Liver (tissue), 9 donors: ENCODE data around the gene PNKP. TPM values are rescaled to one million over a fixed set of nuclear protein-coding genes. Genes with fewer than 3 reads are reported as not detected.

ENCODE experiments used
- DNase-seq: peaks from one replicate; pipeline ENCODE4 v3.0.0-alpha.2; 2017; ENCODE audit warnings: low spot score
- H3K27ac ChIP-seq, 2 donors: one replicate each; pipeline ENCODE4 v1.7.0; 2013; ENCODE audit warnings: inconsistent platforms in 2 of 2, low read length in 2 of 2, control low read depth in 1 of 2, low read depth in 1 of 2, mild to moderate bottlenecking in 1 of 2
- H3K27me3 ChIP-seq, 4 donors: one replicate each; pipeline versions ENCODE4 v1.6.1 to v1.7.0; 2013; ENCODE audit warnings: low read length in 3 of 4, inconsistent platforms in 1 of 4, mild to moderate bottlenecking in 1 of 4, moderate library complexity in 1 of 4; ENCODE audit not compliant: control insufficient read depth in 4 of 4, insufficient read depth in 4 of 4
- H3K36me3 ChIP-seq, 4 donors: one replicate each; pipeline versions ENCODE4 v1.6.1 to v1.7.0; 2013; ENCODE audit warnings: low read length in 3 of 4, mild to moderate bottlenecking in 3 of 4, low read depth in 1 of 4, moderate library complexity in 1 of 4; ENCODE audit not compliant: control insufficient read depth in 4 of 4, insufficient read depth in 3 of 4
- H3K4me1 ChIP-seq, 4 donors: one replicate each; pipeline versions ENCODE4 v1.6.1 to v1.7.0; 2013; ENCODE audit warnings: low read length in 3 of 4, mild to moderate bottlenecking in 3 of 4, moderate library complexity in 1 of 4; ENCODE audit not compliant: control insufficient read depth in 4 of 4, insufficient read depth in 4 of 4
- H3K4me3 ChIP-seq, 3 donors: one replicate each; pipeline versions ENCODE4 v1.6.1 to v1.7.0; 2013; ENCODE audit warnings: low read length in 3 of 3, control low read depth in 1 of 3, low read depth in 1 of 3, mild to moderate bottlenecking in 1 of 3
- H3K9ac ChIP-seq, 2 donors: one replicate each; pipeline ENCODE4 v1.7.0; 2013; ENCODE audit warnings: low read length in 2 of 2, mild to moderate bottlenecking in 2 of 2, moderate library complexity in 2 of 2, control low read depth in 1 of 2, low read depth in 1 of 2
- H3K9me3 ChIP-seq, 4 donors: one replicate each; pipeline versions ENCODE4 v1.6.1 to v1.7.0; 2013; ENCODE audit warnings: low read length in 3 of 4; ENCODE audit not compliant: control insufficient read depth in 4 of 4
- CTCF ChIP-seq: fragments of 150-350 bp; IDR thresholded peaks from 2 replicates; pipeline ENCODE4 v1.5.1; 2017; ENCODE audit warnings: improper control_type of control experiment, low read depth, low read length; ENCODE audit not compliant: missing input control
- EGR1 ChIP-seq, 2 donors: IDR thresholded peaks; 2 replicates each; pipeline ENCODE4 v1.6.1; 2016 to 2018; ENCODE audit warnings: antibody characterized with exemption in 2 of 2, low read depth in 2 of 2
- FOXA1 ChIP-seq: IDR thresholded peaks from 2 replicates; pipeline ENCODE4 v1.6.1; 2016; ENCODE audit warnings: antibody characterized with exemption
- FOXA2 ChIP-seq: IDR thresholded peaks from 2 replicates; pipeline ENCODE4 v1.6.1; 2016; ENCODE audit warnings: antibody characterized with exemption
- GABPA ChIP-seq, 2 donors: IDR thresholded peaks in 1 of 2; conservative IDR thresholded peaks in 1 of 2; 2 replicates each; pipeline ENCODE4 v1.6.1; 2016; ENCODE audit warnings: antibody characterized with exemption in 2 of 2, mild to moderate bottlenecking in 1 of 2, moderate library complexity in 1 of 2
- HNF4A ChIP-seq, 2 donors: conservative IDR thresholded peaks; 2 replicates each; pipeline ENCODE4 v1.6.1; 2016; ENCODE audit warnings: antibody characterized with exemption in 2 of 2, mild to moderate bottlenecking in 2 of 2
- HNF4G ChIP-seq: IDR thresholded peaks from 2 replicates; pipeline ENCODE4 v1.6.1; 2016; ENCODE audit warnings: antibody characterized with exemption
- JUND ChIP-seq, 2 donors: IDR thresholded peaks; 2 replicates each; pipeline ENCODE4 v1.6.1; 2016; ENCODE audit warnings: antibody characterized with exemption in 2 of 2
- NR2F2 ChIP-seq: IDR thresholded peaks from 2 replicates; pipeline ENCODE4 v1.6.1; 2016; ENCODE audit warnings: antibody characterized with exemption
- RAD21 ChIP-seq, 2 donors: IDR thresholded peaks; 2 replicates each; pipeline ENCODE4 v1.6.1; 2016; ENCODE audit warnings: antibody characterized with exemption in 2 of 2, mild to moderate bottlenecking in 2 of 2
- RXRA ChIP-seq, 2 donors: IDR thresholded peaks; 2 replicates each; pipeline ENCODE4 v1.6.1; 2017 to 2018; ENCODE audit warnings: antibody characterized with exemption in 2 of 2, mild to moderate bottlenecking in 1 of 2
- SP1 ChIP-seq: IDR thresholded peaks from 2 replicates; pipeline ENCODE4 v1.6.1; 2018; ENCODE audit warnings: antibody characterized with exemption, mild to moderate bottlenecking
- TAF1 ChIP-seq: conservative IDR thresholded peaks from 2 replicates; pipeline ENCODE4 v1.6.1; 2016; ENCODE audit warnings: antibody characterized with exemption, mild to moderate bottlenecking
- YY1 ChIP-seq: IDR thresholded peaks from 2 replicates; pipeline ENCODE4 v1.6.1; 2016; ENCODE audit warnings: antibody characterized with exemption, mild to moderate bottlenecking
- WGBS: extraction: QIAGEN DNeasy Blood & Tissue Kit; methylation state at CpG from one replicate; pipeline ENCODE4 v1.1.7; 2013; 5-methylcytosine and 5-hydroxymethylcytosine counted together
- polyA plus RNA-seq, 2 donors: library from polyadenylated mRNA; stranded (reverse) in 1 of 2; unstranded in 1 of 2; fragments of 200-250 nt in 1 of 2; fragments of >200 nt in 1 of 2; fragmentation: Nextera tagmentation in 1 of 2; extraction: Ambion mirVana in 1 of 2; gene quantifications; one replicate each; pipeline versions ENCODE4 v1.2.1 to v1.2.3, GENCODE V29; 2013 to 2015
- total RNA-seq, 2 donors: library from RNA; depleted of rRNA; stranded (reverse); fragments of >200 nt; gene quantifications; one replicate each; pipeline ENCODE4 v1.2.3, GENCODE V29; 2014
- TF ChIP-seq, protein P1 (sequence below): IDR thresholded peaks from 2 replicates; pipeline ENCODE4 v1.6.1; 2016; ENCODE audit warnings: antibody characterized with exemption
- TF ChIP-seq, protein P2 (sequence below): IDR thresholded peaks from 2 replicates; pipeline ENCODE4 v1.6.1; 2016; ENCODE audit warnings: antibody characterized with exemption, mild to moderate bottlenecking
- TF ChIP-seq, protein P3 (sequence below): IDR thresholded peaks from 2 replicates; pipeline ENCODE4 v1.6.1; 2016; ENCODE audit warnings: antibody characterized with exemption
- donor health status: healthy.
- donor health status: healthy.
- donor health status: healthy.
- donor health status: healthy.
- donor health status: healthy.

PNKP gene
- total and polyA plus RNA-seq, 4 donors, result 17.3 to 30.9 (median 19.8) TPM

- Histone ChIP-seq H3K4me1 (no peaks in the 10 kb centered on the region), H3K36me3 (peaks cover 9 to 46% (median 26%) of the 10 kb centered on the region in 4 donors), H3K4me3 (no peak overlapping the region), H3K27me3 (no peaks in the 10 kb centered on the region), H3K9me3 (no peaks in the 10 kb centered on the region), H3K27ac (no peak overlapping the region), H3K9ac (no peak overlapping the region)
- 94% methylated on average over 5 of the region's 5 CpGs for WGBS
- TF ChIP-seq, protein P1, sequence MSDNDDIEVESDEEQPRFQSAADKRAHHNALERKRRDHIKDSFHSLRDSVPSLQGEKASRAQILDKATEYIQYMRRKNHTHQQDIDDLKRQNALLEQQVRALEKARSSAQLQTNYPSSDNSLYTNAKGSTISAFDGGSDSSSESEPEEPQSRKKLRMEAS, result no peak
- TF ChIP-seq, protein P2, sequence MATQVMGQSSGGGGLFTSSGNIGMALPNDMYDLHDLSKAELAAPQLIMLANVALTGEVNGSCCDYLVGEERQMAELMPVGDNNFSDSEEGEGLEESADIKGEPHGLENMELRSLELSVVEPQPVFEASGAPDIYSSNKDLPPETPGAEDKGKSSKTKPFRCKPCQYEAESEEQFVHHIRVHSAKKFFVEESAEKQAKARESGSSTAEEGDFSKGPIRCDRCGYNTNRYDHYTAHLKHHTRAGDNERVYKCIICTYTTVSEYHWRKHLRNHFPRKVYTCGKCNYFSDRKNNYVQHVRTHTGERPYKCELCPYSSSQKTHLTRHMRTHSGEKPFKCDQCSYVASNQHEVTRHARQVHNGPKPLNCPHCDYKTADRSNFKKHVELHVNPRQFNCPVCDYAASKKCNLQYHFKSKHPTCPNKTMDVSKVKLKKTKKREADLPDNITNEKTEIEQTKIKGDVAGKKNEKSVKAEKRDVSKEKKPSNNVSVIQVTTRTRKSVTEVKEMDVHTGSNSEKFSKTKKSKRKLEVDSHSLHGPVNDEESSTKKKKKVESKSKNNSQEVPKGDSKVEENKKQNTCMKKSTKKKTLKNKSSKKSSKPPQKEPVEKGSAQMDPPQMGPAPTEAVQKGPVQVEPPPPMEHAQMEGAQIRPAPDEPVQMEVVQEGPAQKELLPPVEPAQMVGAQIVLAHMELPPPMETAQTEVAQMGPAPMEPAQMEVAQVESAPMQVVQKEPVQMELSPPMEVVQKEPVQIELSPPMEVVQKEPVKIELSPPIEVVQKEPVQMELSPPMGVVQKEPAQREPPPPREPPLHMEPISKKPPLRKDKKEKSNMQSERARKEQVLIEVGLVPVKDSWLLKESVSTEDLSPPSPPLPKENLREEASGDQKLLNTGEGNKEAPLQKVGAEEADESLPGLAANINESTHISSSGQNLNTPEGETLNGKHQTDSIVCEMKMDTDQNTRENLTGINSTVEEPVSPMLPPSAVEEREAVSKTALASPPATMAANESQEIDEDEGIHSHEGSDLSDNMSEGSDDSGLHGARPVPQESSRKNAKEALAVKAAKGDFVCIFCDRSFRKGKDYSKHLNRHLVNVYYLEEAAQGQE, result no peak
- TF ChIP-seq HNF4A (conservative IDR thresholded peaks at IDR 0.05) (no peak), YY1 (no peak), FOXA2 (no peak), JUND (IDR thresholded peaks at IDR 0.05) (no peak), FOXA1 (no peak), EGR1 (IDR thresholded peaks at IDR 0.05; ENCODE audit: low read depth in 2 of 2) (no peak), RAD21 (IDR thresholded peaks at IDR 0.05) (no peak), NR2F2 (no peak), HNF4G (no peak), SP1 (no peak), GABPA (IDR thresholded peaks at IDR 0.05 in 1 of 2, conservative IDR thresholded peaks at IDR 0.05 in 1 of 2) (no peak), RXRA (IDR thresholded peaks at IDR 0.05) (no peak)
- no peak for DNase-seq
Measured at GRCh38 chr19:49837009-49837310, 30.4 kb downstream of the PNKP start.

DNA sequence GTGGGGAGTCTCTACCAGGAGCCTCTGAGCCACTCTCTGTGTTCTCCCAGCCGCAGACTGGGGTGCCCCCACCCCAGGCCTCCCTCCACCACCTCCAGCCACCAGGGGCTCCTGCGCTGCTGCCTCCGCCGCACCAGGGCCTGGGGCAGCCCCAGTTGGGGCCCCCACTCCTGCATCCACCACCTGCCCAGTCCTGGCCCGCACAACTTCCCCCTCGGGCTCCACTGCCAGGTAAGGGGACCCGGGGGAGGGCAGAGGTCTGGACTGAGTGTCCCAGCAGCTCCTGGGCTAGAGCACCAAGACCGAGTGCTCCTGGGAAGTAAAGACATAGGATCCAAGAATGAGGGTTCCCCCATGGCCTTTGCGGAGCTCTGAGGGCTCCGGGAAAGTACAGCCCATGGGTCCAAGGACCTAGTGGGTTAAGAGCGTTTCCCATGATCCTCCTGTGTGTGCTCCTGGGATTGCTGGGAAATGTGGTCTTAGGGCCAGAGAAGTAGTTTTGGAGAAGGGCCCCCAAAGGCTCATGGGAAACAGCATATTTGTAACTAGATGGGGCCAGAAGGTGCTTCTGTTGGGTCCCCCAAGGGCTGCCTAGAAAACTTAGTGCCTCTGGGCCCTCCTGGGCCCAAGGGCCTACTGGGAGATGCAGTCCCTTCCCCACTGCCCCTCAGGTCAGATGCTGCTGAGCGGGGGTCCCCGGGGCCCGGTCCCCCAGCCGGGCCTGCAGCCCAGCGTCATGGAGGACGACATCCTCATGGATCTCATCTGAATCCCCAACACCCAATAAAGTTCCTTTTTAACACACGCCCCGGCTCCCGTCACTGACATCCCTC lies 31.0 kb downstream of the PNKP start:
- DNase-seq, result no peak
- no peak for TF ChIP-seq HNF4A (conservative IDR thresholded peaks at IDR 0.05)
- no peak for TF ChIP-seq CTCF
- TF ChIP-seq HNF4G, result no peak
- no peak for TF ChIP-seq TAF1
- no peak for TF ChIP-seq RAD21 (IDR thresholded peaks at IDR 0.05)
- TF ChIP-seq GABPA (IDR thresholded peaks at IDR 0.05 in 1 of 2, conservative IDR thresholded peaks at IDR 0.05 in 1 of 2), result no peak
- TF ChIP-seq EGR1 (IDR thresholded peaks at IDR 0.05; ENCODE audit: low read depth in 2 of 2), result no peak
- no peak for TF ChIP-seq FOXA1
- no peak for TF ChIP-seq SP1
- TF ChIP-seq, protein P2, result no peak
- TF ChIP-seq FOXA2, result no peak
- TF ChIP-seq, protein P1, result no peak
- TF ChIP-seq, protein P3, sequence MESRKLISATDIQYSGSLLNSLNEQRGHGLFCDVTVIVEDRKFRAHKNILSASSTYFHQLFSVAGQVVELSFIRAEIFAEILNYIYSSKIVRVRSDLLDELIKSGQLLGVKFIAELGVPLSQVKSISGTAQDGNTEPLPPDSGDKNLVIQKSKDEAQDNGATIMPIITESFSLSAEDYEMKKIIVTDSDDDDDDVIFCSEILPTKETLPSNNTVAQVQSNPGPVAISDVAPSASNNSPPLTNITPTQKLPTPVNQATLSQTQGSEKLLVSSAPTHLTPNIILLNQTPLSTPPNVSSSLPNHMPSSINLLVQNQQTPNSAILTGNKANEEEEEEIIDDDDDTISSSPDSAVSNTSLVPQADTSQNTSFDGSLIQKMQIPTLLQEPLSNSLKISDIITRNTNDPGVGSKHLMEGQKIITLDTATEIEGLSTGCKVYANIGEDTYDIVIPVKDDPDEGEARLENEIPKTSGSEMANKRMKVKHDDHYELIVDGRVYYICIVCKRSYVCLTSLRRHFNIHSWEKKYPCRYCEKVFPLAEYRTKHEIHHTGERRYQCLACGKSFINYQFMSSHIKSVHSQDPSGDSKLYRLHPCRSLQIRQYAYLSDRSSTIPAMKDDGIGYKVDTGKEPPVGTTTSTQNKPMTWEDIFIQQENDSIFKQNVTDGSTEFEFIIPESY, result no peak
- TF ChIP-seq RXRA (IDR thresholded peaks at IDR 0.05), result no peak
- TF ChIP-seq JUND (IDR thresholded peaks at IDR 0.05), result no peak
- Histone ChIP-seq H3K4me1 (no peaks in the 10 kb centered on the region), H3K4me3 (no peak overlapping the region), H3K9ac (no peak overlapping the region), H3K27me3 (no peaks in the 10 kb centered on the region), H3K36me3 (peaks cover 9 to 50% (median 27%) of the 10 kb centered on the region in 4 donors), H3K27ac (no peak overlapping the region), H3K9me3 (no peaks in the 10 kb centered on the region)
- WGBS, result 97% methylated on average over 20 of the region's 20 CpGs
